H1 (cell line): ENCODE data around the gene JMJD1C. TPM values are rescaled to one million over a fixed set of nuclear protein-coding genes. Genes with fewer than 3 reads are reported as not detected.

Experiments used
- CTCF ChIA-PET: fragments of 300-600 bp; sonication (Branson Sonifier 250); formaldehyde crosslinking; loops from one replicate; lab custom pipeline; 2021; ENCODE audit not compliant: partially characterized antibody; lab: Charles Lee
- POLR2A ChIA-PET: fragments of 300-600 bp; sonication (Branson Sonifier 250); formaldehyde crosslinking; loops from one replicate; lab custom pipeline; 2021; ENCODE audit warnings: inconsistent platforms; ENCODE audit not compliant: partially characterized antibody; lab: Charles Lee
- DNase-seq, 2 experiments: peaks; one replicate each; pipeline versions ENCODE4 v3.0.0 to v3.0.0-alpha.2; 2010 to 2022; ENCODE audit warnings: low spot score in 2 of 2, low read depth in 1 of 2, mixed read lengths in 1 of 2
- FAIRE-seq: peaks from 2 replicates; lab custom pipeline; 2011; peaks lifted over from hg19 to GRCh38; lab: Jason Lieb, UNC
- H2AFZ ChIP-seq: 2 replicates; pipeline ENCODE4 v1.8.1; 2012; ENCODE audit warnings: low read length, inconsistent platforms
- H2AK5ac ChIP-seq: 2 replicates; pipeline ENCODE4 v1.6.1; 2013; ENCODE audit warnings: low read depth, low read length
- H2BK120ac ChIP-seq: replicated peaks from 2 replicates; pipeline ENCODE3; 2013; ENCODE audit warnings: low read depth, low read length, inconsistent platforms
- H2BK12ac ChIP-seq: 2 replicates; pipeline ENCODE4 v1.6.1; 2013; ENCODE audit warnings: low read depth, low read length
- H2BK15ac ChIP-seq: 2 replicates; pipeline ENCODE4 v1.6.1; 2013; ENCODE audit warnings: low read length
- H2BK20ac ChIP-seq: 2 replicates; pipeline ENCODE4 v1.6.1; 2013; ENCODE audit warnings: low read length
- H2BK5ac ChIP-seq: 2 replicates; pipeline ENCODE4 v1.6.1; 2013; ENCODE audit warnings: low read depth, low read length
- H3K14ac ChIP-seq: 2 replicates; pipeline ENCODE4 v1.6.1; 2013; ENCODE audit warnings: inconsistent platforms; ENCODE audit not compliant: insufficient read length
- H3K18ac ChIP-seq: 2 replicates; pipeline ENCODE4 v1.6.1; 2013; ENCODE audit warnings: low read length; ENCODE audit errors: extremely low read depth
- H3K23ac ChIP-seq: 2 replicates; pipeline ENCODE4 v1.6.1; 2013; ENCODE audit warnings: inconsistent platforms; ENCODE audit not compliant: insufficient read length
- H3K23me2 ChIP-seq: 2 replicates; pipeline ENCODE4 v1.6.1; 2013; ENCODE audit warnings: low read depth, low read length
- H3K27ac ChIP-seq: 2 replicates; pipeline ENCODE4 v1.6.1; 2011; ENCODE audit warnings: low read depth, low read length, inconsistent platforms
- H3K27me3 ChIP-seq, 4 experiments: replicated peaks in 1 of 4; 1 replicate in 1 of 4; 2 replicates in 3 of 4; pipeline versions ENCODE4 v1.6.1 to v1.8.1; 2011 to 2013; ENCODE audit warnings: low read length in 3 of 4, mild to moderate bottlenecking in 3 of 4, inconsistent platforms in 2 of 4, mixed read lengths in 2 of 4, moderate library complexity in 1 of 4; ENCODE audit not compliant: control insufficient read depth in 3 of 4, insufficient read depth in 3 of 4; ENCODE audit errors: extremely low read depth in 1 of 4
- H3K36me3 ChIP-seq, 4 experiments: 2 replicates each; pipeline versions ENCODE4 v1.6.1 to v1.8.1; 2011 to 2013; ENCODE audit warnings: mild to moderate bottlenecking in 4 of 4, low read length in 3 of 4, moderate library complexity in 2 of 4, control low read depth in 1 of 4, inconsistent platforms in 1 of 4; ENCODE audit not compliant: insufficient read depth in 4 of 4, control insufficient read depth in 2 of 4
- H3K4ac ChIP-seq: replicated peaks from 2 replicates; pipeline ENCODE3; 2013; ENCODE audit warnings: low read length, low read depth, mixed read lengths, inconsistent platforms; ENCODE audit not compliant: insufficient read length
- H3K4me1 ChIP-seq, 4 experiments: replicated peaks in 1 of 4; 1 replicate in 1 of 4; 2 replicates in 3 of 4; pipeline versions ENCODE4 v1.6.1 to v1.8.1; 2011 to 2013; ENCODE audit warnings: low read length in 3 of 4, inconsistent platforms in 2 of 4, mixed read lengths in 1 of 4; ENCODE audit not compliant: insufficient read depth in 4 of 4, control insufficient read depth in 3 of 4
- H3K4me2 ChIP-seq, 2 experiments: 2 replicates each; pipeline versions ENCODE4 v1.6.1 to v1.8.1; 2011 to 2013; ENCODE audit warnings: low read depth in 2 of 2, low read length in 2 of 2, control low read depth in 1 of 2, inconsistent platforms in 1 of 2, mild to moderate bottlenecking in 1 of 2; ENCODE audit not compliant: insufficient read depth in 1 of 2
- H3K4me3 ChIP-seq, 4 experiments: fragments of 200-600, 300-600 bp in 1 of 4; sonication (generic), shearing (Covaris generic), sonication (Bioruptor Twin) in 1 of 4; 2 replicates each; pipeline versions ENCODE4 v1.5.1 to v1.8.1; 2011 to 2016; ENCODE audit warnings: low read length in 4 of 4, low read depth in 3 of 4, control low read depth in 2 of 4, inconsistent platforms in 2 of 4, mild to moderate bottlenecking in 2 of 4, mixed read lengths in 1 of 4, moderate library complexity in 1 of 4; ENCODE audit not compliant: insufficient read depth in 2 of 4; ENCODE audit errors: extremely low read depth in 1 of 4
- H3K56ac ChIP-seq: replicated peaks from 2 replicates; pipeline ENCODE3; 2013; ENCODE audit warnings: low read depth, mild to moderate bottlenecking, mixed read lengths, low read length, inconsistent platforms; ENCODE audit not compliant: insufficient read length
- H3K79me1 ChIP-seq: 2 replicates; pipeline ENCODE4 v1.6.1; 2013; ENCODE audit warnings: low read depth, low read length, control low read depth
- H3K79me2 ChIP-seq, 2 experiments: 2 replicates each; pipeline versions ENCODE4 v1.6.1 to v1.8.1; 2012 to 2013; ENCODE audit warnings: low read length in 2 of 2, mild to moderate bottlenecking in 2 of 2, inconsistent platforms in 1 of 2; ENCODE audit not compliant: insufficient read depth in 2 of 2, control insufficient read depth in 1 of 2
- H3K9ac ChIP-seq, 4 experiments: replicated peaks in 1 of 4; 1 replicate in 1 of 4; 2 replicates in 3 of 4; pipeline versions ENCODE4 v1.6.1 to v1.8.1; 2011 to 2013; ENCODE audit warnings: low read depth in 3 of 4, low read length in 3 of 4, control low read depth in 2 of 4, mild to moderate bottlenecking in 2 of 4, moderate library complexity in 2 of 4, inconsistent platforms in 1 of 4; ENCODE audit errors: extremely low read depth in 1 of 4
- H3K9me3 ChIP-seq, 2 experiments: 2 replicates each; pipeline versions ENCODE4 v1.6.1 to v1.8.1; 2012 to 2013; ENCODE audit warnings: mild to moderate bottlenecking in 2 of 2, moderate library complexity in 2 of 2, control low read depth in 1 of 2, inconsistent platforms in 1 of 2, low read depth in 1 of 2, low read length in 1 of 2, mixed read lengths in 1 of 2; ENCODE audit not compliant: insufficient read depth in 2 of 2
- H4K20me1 ChIP-seq, 2 experiments: replicated peaks in 1 of 2; 2 replicates each; pipeline versions ENCODE3 to v1.8.1; 2011 to 2013; ENCODE audit warnings: inconsistent platforms in 2 of 2, low read length in 2 of 2, mild to moderate bottlenecking in 1 of 2; ENCODE audit not compliant: insufficient read depth in 2 of 2, control insufficient read depth in 1 of 2
- H4K5ac ChIP-seq: 2 replicates; pipeline ENCODE4 v1.6.1; 2013; ENCODE audit warnings: low read length, low read depth, mixed read lengths, inconsistent platforms; ENCODE audit not compliant: insufficient read length
- H4K8ac ChIP-seq: 2 replicates; pipeline ENCODE4 v1.8.0; 2013; ENCODE audit warnings: mild to moderate bottlenecking, moderate library complexity, low read length, inconsistent platforms; ENCODE audit not compliant: insufficient read depth; ENCODE audit errors: extremely low read depth
- H4K91ac ChIP-seq: replicated peaks from 2 replicates; pipeline ENCODE3; 2013; ENCODE audit warnings: low read length, mixed read lengths, inconsistent platforms; ENCODE audit not compliant: insufficient read length
- FOSL1 ChIP-seq: IDR thresholded peaks from 2 replicates; pipeline ENCODE4 v1.6.1; 2011; ENCODE audit warnings: mild to moderate bottlenecking, low read depth, low read length, moderate library complexity; ENCODE audit not compliant: insufficient read depth
- RAD21 ChIP-seq, 2 experiments: IDR thresholded peaks in 1 of 2; conservative IDR thresholded peaks in 1 of 2; 2 replicates each; pipeline ENCODE4 v1.6.1; 2011; ENCODE audit warnings: low read depth in 2 of 2, low read length in 2 of 2, improper control_type of control experiment in 1 of 2, inconsistent platforms in 1 of 2, mild to moderate bottlenecking in 1 of 2, moderate library complexity in 1 of 2
- SAP30 ChIP-seq: fragments of 300-600 bp; sonication (generic); IDR thresholded peaks from 2 replicates; pipeline ENCODE4 v1.7.1; 2012; ENCODE audit warnings: low read length, moderate library complexity, mild to moderate bottlenecking, inconsistent platforms; ENCODE audit not compliant: insufficient read depth, insufficient replicate concordance
- USF2 ChIP-seq: IDR thresholded peaks from 2 replicates; pipeline ENCODE4 v1.6.1; 2011; ENCODE audit warnings: low read length, improper control_type of control experiment
- polyA plus RNA-seq, 7 experiments: library from polyadenylated mRNA; depleted of rRNA in 3 of 7; stranded (reverse) in 5 of 7; unstranded in 2 of 7; fragments of >200 nt in 5 of 7; fragments of 200-250 nt in 2 of 7; gene quantifications; 1 replicate in 5 of 7; 2 replicates in 1 of 7; 4 replicates in 1 of 7; pipeline versions ENCODE4 v1.2.1 to v1.2.3, GENCODE V29; 2011 to 2013; ENCODE audit warnings: missing spikeins in 2 of 7, mixed read lengths in 2 of 7
- total RNA-seq: library from RNA; stranded (reverse); fragmentation: NEBNext Ultra II Directional; extraction: Animal tissue kit (Norgen Biotek cat#: 25700); gene quantifications from 2 replicates; pipeline ENCODE4 v1.2.1, GENCODE V29; 2021

Gene JMJD1C
- total and polyA plus RNA-seq, 2 of the 8 experiments (the other 6 are each of a cell fraction or from before 2014, with no cell fraction given), result 54.5 to 210 TPM

DNA sequence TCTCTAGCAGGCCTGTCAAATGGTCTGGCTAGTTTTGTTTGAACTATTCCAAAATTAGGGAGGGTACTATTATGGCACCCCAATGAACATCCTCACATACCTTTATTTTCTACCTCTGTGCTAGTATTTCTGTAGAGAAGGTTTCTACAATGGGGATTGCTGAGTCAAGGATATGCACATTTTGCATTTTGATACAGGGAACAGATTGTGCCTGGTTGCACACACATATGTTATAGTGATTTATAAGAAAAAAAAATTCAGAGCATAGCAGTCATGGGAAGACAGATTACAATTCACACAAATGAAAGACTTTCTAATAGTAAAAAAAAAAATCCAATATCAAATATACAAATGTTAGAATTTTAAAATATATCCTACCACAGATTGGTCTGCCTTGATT is 346.7 kb downstream of the JMJD1C start:
- Histone ChIP-seq H4K8ac (no peak overlapping the region), H2BK120ac (no peak overlapping the region), H4K91ac (no peak overlapping the region), H2AFZ (no peak overlapping the region), H3K18ac (no peak overlapping the region), H3K14ac (no peak overlapping the region), H3K9ac (no peak overlapping the region), H2BK20ac (no peak overlapping the region), H3K4me1 (no peaks in the 10 kb centered on the region; a peak in 1 of 7 replicates), H3K56ac (no peak overlapping the region), H3K9me3 (peaks cover 6 to 12% of the 10 kb centered on the region in 2 experiments; a peak in 2 of 4 replicates), H3K36me3 (no peaks in the 10 kb centered on the region), H3K79me2 (no peaks in the 10 kb centered on the region), H4K5ac (no peak overlapping the region), H3K4me2 (no peak overlapping the region)
- no peak for FAIRE-seq
- no peak for TF ChIP-seq FOSL1
- TF ChIP-seq RAD21 (IDR thresholded peaks at IDR 0.05 in 1 of 2, conservative IDR thresholded peaks at IDR 0.05 in 1 of 2; ENCODE audit: low read depth in 2 of 2, low read length in 2 of 2), result no peak
- no peak for TF ChIP-seq SAP30
- no peak for TF ChIP-seq USF2
- TF ChIP-seq, all 59 proteins: peak for 0
- H3K79me1 ChIP-seq, result no peaks in the 10 kb centered on the region
- ChIA-PET CTCF (no interaction called here), POLR2A (interaction anchor here (1.0 kb wide), 1 partner anchor 14 kb away, joined by 3 read pairs; the partner anchor contains the start of gene NRBF2)
- no peaks in the 10 kb centered on the region for H4K20me1 ChIP-seq
- H2BK12ac ChIP-seq, result no peak overlapping the region
- DNase-seq, result no peak
- H3K23me2 ChIP-seq, result no peaks in the 10 kb centered on the region
- H3K23ac ChIP-seq, result no peak overlapping the region
- no peak overlapping the region for H2BK15ac ChIP-seq
- H3K27ac ChIP-seq, result no peak overlapping the region
- no peak overlapping the region for H2AK5ac ChIP-seq
- H3K4me3 ChIP-seq, result no peak overlapping the region
- no peak overlapping the region for H3K4ac ChIP-seq
- no peaks in the 10 kb centered on the region for H3K27me3 ChIP-seq
- no peak overlapping the region for H2BK5ac ChIP-seq
